ENCODE measurements around the gene NDUFA13. TPM values are rescaled to one million over a fixed set of nuclear protein-coding genes. Genes with fewer than 3 reads are reported as not detected.
"Not testable (repeated sequence)": the region's sequence is repeated elsewhere in the genome, so short reads cannot be mapped to it uniquely, and the experiment has no call there.

The NDUFA13 gene
- total RNA-seq: 100 to 1,000 TPM; 430 to 489 TPM
- long read RNA-seq, transcript NDUFA13-204 (5 exons, 991 nt): major isoform, 210 of 214 reads
- long read RNA-seq, partial matches to known transcripts: 2 of 214 reads
- long read RNA-seq, other reads (novel, unspliced or antisense): 0 of 214 reads

DNA sequence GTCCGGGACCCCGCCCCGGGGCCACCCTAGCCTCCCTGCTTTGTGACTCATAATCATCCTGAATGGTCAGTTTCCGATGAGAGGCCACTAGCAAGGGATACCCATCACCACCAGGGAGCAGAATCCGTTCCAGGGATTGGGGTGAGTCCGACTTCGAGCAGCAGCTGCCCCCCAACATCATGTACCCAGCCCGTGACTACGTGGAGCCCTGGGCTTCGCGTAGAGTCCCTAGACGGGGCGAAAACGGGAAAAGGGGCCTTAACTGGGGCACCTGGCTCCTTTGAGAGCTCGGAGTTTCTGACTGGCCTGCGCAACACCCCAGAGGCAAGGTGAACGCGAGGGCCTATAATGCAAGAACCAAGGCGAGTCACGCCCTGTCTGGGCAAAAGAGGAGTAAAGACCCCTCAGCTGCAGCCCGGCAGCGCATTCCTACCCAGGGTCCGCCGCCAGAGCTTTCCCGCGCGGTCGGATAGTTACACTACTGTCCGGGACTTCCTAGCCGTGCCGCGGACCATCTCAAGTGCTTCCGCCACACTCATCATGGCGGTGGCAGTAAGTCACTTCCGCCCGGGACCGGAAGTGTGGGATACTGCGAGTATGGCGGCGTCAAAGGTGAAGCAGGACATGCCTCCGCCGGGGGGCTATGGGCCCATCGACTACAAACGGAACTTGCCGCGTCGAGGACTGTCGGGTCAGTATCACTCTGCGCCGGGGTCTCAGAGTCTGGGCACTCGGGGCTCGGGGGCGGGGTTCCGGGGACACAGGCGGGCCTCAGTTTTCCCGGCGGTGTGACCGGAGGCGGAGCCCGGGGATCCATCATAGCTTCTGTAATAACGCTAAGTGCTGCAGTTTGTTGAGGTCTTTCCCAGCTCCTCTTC lies at the start of gene NDUFA13:
NDUFA13 (plus strand) TSS at position 584 of the 878 bp plus-strand sequence; CDS start at position 598, 14 bp downstream.
- DNase-seq: peak; percentile 89 to 95
- peak; percentile 88 for ATAC-seq
- intact Hi-C loops (cut with DNase I, micrococcal nuclease): no loop called here

DNA sequence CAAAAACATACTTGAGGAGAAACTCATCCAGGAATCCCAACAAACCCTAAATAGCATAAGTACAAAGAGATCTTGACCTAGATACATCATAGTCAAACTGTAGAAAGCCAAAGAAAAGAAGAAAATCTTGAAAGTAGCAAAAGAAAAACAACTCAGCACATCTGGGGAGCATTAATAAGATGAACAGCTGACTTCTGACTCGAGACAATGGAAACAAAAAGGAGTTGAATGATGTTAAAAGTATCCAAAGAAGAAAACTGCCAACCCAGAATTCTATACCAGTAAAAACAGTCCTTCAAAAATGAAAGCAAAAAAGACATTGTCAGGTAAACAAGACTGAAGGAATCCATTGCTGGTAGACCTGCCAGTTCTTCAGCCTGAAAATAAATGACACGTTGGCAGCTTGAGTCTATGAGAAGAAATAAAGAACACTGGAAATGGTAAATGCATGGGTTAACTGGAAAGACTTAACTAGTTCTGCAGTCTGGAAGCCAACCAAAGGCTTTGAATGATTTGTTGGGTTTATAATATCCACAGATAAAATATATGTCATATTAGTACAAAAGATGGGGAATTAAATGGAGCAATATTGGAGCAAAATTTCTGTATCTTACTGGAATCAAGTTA lies 47.5 kb upstream of the NDUFA13 start:
- DNase-seq (no peak), ATAC-seq (no peak)
- intact Hi-C loops (cut with DNase I, micrococcal nuclease): no loop called here

DNA sequence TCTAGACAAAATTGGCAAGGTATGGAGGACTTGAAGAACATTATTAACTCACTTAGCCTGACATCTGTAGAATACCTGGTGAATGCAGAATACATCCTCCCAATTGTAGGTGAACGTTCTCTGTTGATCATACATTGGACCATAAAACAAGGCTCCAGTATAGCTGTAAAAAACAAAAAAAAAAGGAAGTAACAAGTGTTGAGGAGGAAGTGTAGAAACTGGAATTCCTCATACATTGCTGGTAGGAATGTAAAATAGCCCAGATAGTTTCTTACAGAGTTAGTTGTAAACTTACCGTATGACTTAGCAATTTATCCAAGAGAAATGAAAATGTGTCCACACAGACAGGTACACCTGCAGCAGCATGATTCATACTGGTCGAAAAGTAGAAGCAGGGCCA lies 45.4 kb upstream of the NDUFA13 start:
- peak; percentile 85 for ATAC-seq
- DNase-seq: no peak
- intact Hi-C loops (cut with DNase I, micrococcal nuclease): no loop called here

DNA sequence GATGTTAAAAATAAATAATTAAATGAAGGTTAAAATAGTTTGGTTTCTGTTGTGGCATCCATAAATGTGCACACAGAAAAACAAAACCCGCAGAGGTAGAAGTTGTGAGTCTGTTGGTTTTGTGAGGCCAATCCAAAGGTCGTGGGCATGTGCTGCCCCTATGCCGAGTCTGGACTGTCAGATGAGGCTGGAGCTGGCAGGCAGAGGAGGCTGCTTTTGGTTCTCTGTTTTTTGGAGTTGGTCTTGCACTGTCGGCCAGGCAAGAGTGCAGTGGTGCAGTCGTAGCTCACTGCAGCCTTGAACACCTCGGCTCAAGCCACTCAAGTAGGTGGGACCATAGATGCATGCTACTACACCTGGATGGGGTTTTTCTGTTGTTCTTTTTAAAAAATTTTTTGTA lies 44.3 kb upstream of the NDUFA13 start:
- ATAC-seq (no peak), DNase-seq (no peak)
- intact Hi-C loops (cut with DNase I, micrococcal nuclease): no loop called here

DNA sequence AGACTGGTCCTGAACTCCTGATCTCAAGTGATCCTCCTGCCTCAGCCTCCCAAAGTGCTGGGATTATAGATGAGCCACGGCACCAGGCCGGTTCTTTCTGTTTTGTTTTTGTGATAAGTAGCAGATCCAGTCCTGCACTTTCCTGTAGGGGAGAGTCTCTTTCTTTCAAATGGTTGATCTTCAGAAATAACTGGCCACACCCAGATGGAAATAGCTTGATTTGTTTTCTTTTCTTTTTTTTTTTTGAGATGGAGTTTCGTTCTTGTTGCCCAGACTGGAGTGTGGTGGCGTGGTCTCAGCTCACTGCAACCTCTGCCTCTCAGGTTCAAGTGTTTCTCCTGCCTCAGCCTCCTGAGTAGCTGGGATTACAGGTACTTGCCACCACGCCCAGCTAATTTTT lies 43.9 kb upstream of the NDUFA13 start:
- intact Hi-C loops (cut with DNase I, micrococcal nuclease); DNase-seq; ATAC-seq: not testable (repeated sequence)

DNA sequence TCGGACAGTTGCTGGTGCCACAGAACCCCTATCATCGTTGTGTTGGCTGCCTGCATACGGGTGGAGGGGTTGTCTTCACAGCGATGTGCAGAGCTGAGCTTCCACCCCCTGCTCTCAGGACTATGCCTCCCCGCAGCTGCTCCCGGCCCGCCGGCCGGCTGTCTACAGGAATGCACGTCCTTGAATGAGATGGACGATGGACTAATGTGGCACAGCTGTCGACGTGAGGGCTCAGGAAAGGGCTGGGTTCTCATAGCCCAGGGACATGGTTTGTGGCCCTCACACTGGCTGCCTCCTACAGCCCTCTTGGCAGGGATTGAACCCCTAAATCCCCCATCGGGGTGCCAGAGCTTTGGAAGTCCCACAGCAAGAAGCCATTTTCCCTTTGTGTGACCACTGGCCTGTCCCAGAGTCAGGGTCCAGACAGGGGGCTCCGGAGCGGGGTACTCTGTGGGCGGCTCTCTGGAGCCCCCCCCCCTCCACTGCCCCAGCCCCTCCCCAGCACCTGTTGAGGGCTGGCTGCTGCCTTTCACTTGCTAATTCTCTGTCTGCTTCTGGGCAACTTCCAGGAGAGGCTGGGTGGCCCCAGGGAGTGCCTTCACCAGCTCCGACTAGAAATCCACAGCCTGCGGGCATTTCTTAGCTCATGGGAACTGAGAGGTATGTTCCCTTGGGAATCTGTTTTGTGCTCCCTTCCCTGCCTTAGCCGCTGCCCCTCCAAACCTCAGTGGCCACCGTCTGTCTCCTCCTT lies 40.8 kb upstream of the NDUFA13 start:
- intact Hi-C loops (cut with DNase I, micrococcal nuclease): no loop called here
- ATAC-seq (no peak), DNase-seq (no peak)

DNA sequence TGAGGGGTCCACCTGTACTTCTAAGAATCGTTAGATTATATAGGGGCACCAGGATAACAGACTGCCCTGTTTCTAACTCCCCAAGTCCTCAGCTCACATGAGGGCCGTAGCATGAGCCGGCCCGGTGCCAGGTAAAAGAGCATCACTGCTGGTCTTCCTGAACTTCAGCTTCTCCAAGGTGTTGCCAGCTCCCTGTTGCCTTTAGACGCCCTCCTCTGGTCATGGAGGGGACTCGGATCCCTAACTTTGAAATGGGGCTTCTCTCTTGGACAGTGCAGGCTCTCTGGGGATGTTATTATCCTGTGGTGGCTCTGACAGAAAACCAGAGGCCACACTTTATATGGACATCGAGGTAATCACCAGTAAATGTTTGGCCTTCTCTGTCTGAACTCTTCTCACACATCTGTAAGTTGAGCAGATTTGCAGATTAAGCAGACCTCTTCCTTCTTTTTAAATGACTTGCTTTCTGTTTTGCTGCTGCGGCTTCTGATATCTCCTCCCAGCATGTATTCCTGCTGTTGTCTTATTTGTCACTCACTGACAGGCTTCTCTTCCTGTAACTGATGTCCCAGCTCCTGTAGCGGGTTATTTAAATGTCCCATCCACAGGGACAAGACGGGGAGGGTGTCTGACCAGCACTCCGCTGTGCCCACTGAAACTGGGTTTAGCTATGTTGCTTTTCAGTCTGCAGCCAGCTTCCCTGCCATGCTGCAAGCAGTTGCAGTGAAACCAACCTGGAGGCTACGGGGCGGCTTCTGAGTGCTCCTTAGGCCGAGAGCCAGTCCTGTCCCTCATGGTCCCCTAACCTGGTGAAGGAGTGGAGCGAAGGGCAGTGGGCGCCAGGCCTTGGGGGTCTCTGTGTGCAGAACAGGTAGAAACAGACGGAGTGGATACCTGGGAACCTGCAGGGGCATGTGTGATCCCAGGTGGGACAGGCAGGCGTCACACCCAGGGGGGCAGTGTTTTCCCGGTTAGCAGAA lies 39.9 kb upstream of the NDUFA13 start:
- DNase-seq (no peak), ATAC-seq (peak; percentile 39)

DNA sequence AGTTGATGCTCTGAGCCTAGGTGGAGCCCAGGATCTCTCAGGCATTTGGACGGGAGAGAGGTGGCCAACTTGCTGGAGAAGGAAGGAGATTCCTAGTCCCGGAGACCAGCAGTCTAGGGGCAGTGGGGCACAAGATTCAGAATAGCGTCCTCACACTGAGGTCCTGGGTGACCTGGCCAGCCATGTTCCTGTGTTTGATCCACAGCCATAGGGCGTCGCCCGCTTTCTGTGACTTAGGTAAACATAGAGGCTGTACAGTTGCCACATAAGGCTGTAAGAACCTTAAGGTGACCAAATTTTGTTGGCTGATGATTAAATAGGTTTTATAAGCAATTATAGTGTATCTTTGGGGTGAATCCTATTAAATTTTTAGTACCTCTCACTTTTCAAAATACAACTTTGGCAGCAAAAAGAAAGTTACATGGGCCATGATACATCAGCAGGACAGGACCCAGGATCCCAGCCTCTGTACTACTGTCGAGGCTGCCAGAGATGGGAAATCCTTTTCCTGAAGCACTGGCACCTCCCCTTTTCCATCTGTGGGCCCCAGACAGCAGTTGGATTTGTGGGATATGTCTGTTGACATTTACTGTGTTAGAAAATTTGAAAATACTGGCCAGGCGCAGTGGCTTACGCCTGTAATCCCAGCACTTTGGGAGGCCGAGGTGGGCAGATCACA lies 38.2 kb upstream of the NDUFA13 start:
- intact Hi-C loops (cut with DNase I, micrococcal nuclease): no loop called here
- DNase-seq (peak; percentile 64 to 77), ATAC-seq (peak; percentile 93)

More for the DNA sequence above, 39.9 kb upstream of the NDUFA13 start:
- intact Hi-C loops (cut with DNase I, micrococcal nuclease): no loop called here

DNA sequence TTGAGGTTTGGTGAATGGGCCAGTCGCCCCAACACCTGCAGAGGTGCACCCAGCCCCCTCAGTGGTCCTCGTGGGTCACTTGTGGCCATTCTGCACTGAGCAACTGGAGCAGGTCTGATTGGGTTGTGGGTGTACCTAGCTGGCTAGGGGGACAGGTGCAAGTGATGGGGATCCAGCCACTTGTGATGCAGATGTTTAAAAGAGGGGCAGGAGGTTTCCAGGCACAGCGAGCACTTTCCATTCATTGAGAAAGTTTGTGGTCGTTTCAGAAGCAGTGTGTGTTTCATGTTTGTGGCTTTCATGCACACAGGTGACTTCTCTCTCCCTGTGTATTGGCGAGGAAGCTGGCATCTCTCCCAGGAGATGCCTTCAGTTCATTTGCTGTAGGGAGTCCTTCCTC lies 35.3 kb upstream of the NDUFA13 start:
- DNase-seq (no peak), ATAC-seq (no peak)
- intact Hi-C loops (cut with DNase I, micrococcal nuclease): no loop called here

DNA sequence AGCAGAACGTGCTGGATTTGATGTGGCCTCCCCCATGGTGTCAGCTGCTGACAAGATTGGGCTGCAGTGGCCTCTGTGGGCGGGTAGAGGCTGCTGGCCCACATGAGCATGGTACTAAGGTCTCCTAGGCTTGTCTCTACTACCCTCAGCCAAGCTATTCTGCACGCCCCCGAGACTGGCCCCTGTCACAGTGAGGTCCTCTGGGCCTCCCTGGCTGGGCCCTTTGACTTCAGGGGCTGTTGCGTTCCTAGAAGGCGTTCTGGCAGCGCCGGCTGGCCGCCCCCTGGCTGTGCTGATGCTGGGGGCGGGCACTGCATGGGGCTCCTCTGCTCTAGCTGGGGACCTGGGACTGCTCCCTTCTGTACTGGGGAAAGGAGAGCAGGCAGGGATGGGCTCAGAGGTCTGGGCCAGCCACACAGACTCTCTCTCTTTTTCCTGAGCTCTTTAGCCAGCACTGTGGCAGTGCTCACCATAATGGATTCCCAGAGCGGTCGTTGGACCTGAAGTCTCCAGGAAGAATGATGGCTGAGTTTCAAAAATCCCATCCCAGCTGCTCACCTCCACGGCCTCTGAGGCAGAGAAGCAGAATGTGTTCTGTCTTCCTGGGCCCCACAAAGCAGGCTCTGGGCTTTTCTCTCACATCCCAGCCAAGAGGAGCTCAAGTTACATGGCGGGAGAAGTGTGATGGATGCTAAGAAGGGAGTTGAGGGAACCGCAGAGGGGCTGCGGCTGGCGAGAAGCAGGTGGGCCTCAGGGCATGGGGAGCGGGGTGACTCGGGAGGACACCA lies 33.0 kb upstream of the NDUFA13 start:
- intact Hi-C loops (cut with DNase I, micrococcal nuclease): no loop called here
- no peak for DNase-seq

DNA sequence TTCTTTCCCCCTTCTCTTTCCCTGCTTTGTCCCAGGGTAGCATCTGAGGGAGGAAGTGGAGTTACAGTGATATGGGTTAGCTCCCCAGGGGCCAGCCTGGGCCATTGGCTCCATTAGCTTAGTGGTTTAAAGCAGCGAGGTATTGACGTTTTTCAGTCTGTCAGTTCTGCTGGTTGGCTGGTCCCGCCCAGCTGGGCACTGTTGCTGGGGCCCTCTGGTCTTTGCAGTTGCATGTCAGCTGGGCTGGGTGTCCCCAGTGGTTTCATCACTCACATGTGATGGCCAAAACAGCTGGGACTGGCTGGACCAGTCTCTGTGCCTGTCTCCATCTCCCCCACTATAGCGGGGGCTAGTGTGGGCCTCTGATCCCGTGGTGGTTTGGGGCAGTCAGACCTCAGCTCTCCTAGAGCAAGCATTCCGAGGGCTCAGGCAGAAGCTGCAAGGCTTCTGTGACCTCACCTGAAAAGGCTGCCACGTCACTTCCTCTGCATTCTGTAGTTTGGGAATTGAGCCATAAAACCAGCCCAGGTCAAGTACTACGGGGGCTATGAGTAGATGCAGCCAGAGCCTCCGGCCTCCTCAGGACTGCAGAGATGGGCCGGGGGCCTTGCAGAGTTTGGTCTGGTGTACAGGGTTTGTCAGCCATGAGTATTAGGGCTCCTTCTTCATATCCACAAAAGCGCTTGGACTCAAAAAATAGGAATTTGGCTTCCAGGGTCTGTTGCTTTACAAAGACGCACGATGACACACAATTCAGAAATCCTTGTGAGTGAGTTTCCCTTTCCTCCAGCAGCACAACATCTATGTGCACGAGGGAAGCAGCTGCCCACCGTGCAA lies 30.6 kb upstream of the NDUFA13 start:
- DNase-seq (no peak), ATAC-seq (no peak)
- intact Hi-C loops (cut with DNase I, micrococcal nuclease): no loop called here

More for the DNA sequence above, 33.0 kb upstream of the NDUFA13 start:
- no peak for ATAC-seq

DNA sequence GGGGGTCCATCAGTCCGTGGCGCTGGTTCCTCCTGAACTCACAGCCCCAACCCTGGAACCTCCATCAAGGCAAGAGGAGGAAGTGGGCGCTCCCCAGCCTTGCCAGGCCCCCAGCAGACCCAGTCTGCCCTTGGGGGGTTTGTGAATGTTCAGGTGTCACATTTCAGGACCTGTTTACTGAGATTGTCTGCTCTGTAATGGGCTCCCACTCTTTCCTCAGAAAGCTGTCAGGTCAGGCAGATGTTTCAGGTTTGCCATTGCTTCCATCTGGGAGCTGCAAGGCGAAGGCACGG lies 30.1 kb upstream of the NDUFA13 start:
- intact Hi-C loops (cut with DNase I, micrococcal nuclease): no loop called here
- DNase-seq (no peak), ATAC-seq (no peak)

DNA sequence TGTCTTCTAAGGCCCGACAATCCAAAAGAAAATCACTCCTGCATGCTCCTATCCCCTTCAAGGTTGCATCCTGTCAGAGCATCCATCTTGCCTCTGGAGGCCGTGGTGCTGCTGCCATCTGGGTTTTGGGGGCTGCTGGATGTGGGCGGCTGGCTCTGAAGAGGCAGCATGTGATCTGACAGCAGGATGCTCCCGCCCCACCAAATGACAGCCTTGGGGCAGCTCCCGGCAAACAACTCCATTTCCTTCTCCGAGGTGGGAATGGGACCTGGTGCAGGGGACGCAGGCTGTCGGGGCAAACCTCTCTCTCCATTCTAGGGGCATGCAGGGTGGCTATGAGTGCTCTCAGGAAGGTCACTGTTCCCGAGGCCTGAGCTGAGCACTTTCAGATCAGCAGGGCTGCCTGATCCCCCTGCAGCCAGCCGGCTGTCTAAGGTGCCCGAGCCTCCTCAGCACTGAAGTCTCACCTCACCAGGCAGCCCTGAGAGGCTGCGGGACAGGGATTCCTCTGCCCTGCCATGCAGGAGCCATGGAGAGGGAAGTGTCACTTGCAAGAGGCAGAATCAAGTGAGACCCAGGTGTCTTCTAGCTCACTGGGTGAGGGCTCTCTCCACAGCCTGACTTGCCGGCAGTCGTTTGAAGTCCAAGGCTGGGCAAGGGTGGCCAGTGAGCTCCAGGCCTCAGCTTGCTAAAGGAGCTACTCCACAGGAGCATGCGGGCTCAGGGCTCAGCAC lies 29.5 kb upstream of the NDUFA13 start:
- intact Hi-C loops (cut with DNase I, micrococcal nuclease): no loop called here
- no peak for ATAC-seq
- no peak for DNase-seq

DNA sequence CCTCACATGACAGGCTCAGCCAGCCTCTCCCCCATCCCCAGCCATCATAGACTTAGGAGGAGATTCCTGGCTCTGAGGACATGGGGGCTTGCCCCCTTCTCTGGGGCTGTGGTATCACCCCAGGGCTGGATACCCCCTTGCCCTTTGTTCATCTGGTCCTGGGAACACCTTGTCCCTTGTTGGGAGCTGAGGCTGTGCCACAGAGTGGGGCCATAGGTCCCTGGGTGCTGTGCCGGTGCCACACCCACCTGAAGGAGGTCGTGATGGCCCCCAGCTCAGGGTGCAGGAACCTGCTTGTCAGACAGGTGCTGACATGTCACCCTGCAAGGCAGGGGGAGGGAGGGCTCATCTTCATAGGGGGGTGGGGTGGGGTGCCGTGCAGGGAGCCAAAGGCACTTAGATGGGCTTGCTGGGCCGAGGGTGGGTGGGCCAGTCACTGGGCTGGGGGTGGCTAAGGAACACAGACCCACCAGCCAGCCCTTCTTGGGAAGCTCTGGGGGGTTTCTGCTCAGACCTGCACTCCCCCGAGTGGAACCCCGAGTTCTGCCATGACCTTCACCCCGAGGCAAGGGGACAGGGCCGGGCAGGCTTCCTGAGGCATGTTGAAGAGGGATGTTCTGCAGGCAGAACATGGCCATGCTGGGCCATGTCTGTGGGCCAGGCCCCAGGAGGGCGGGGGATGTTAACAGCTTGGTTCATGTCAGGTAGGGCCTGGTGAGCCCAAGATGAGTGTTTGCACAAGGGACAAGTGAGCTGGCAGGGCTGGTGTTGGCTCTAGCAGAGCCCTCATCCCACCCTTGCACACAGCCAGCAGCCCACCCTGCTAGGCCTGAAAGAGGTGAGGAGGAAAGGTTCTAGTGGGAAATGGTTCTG lies 28.7 kb upstream of the NDUFA13 start:
- DNase-seq (no peak), ATAC-seq (no peak)

More for the DNA sequence above, 28.7 kb upstream of the NDUFA13 start:
- intact Hi-C loops (cut with DNase I, micrococcal nuclease): no loop called here
